Stimulated activated CD8-positive, alpha-beta memory T cell treated with anti-CD3 and anti-CD28 coated beads, Interleukin-4, amount 100 ng/mL, for 24 hours (primary cell): ENCODE results near the gene ERG.

Experiments used
- DNase-seq: peaks from one replicate; pipeline ENCODE4 v3.0.0-alpha.2; 2020; ENCODE audit warnings: low read depth

ERG gene

GRCh38 chr21:38433471-38433870 is 64.8 kb downstream of the ERG start:
- no peak for DNase-seq

- no peak for DNase-seq
These were observed 67.8 kb downstream of the ERG start for GRCh38 chr21:38430401-38430984.

- no peak for DNase-seq
These were observed 69.3 kb downstream of the ERG start for GRCh38 chr21:38429011-38429410.

GRCh38 chr21:38428211-38428610 is 70.1 kb downstream of the ERG start:
- DNase-seq: no peak

GRCh38 chr21:38424305-38425019 is 73.8 kb downstream of the ERG start:
- no peak for DNase-seq

GRCh38 chr21:38422082-38422481 is 76.2 kb downstream of the ERG start:
- no peak for DNase-seq

- no peak for DNase-seq
These were observed 78.1 kb downstream of the ERG start for GRCh38 chr21:38420140-38420539.

GRCh38 chr21:38417726-38418125 is 80.6 kb downstream of the ERG start:
- no peak for DNase-seq

GRCh38 chr21:38416791-38417190 is 81.5 kb downstream of the ERG start:
- DNase-seq: no peak

- no peak for DNase-seq
These were observed 84.2 kb downstream of the ERG start for GRCh38 chr21:38413958-38414548.

- no peak for DNase-seq
These were observed 87.8 kb downstream of the ERG start for GRCh38 chr21:38410466-38410865.

GRCh38 chr21:38409907-38410306 is 88.4 kb downstream of the ERG start:
- no peak for DNase-seq

GRCh38 chr21:38404177-38404576 is 94.1 kb downstream of the ERG start:
- DNase-seq: no peak

GRCh38 chr21:38402795-38403194 is 95.5 kb downstream of the ERG start:
- DNase-seq: no peak

GRCh38 chr21:38402291-38402690 is 96.0 kb downstream of the ERG start:
- DNase-seq: no peak

GRCh38 chr21:38401191-38401926 is 96.9 kb downstream of the ERG start:
- DNase-seq: no peak

- DNase-seq: no peak
These were observed 97.9 kb downstream of the ERG start for GRCh38 chr21:38400195-38400919.

- no peak for DNase-seq
These were observed 99.2 kb downstream of the ERG start for GRCh38 chr21:38399103-38399502.

- no peak for DNase-seq
These were observed 102.0 kb downstream of the ERG start for GRCh38 chr21:38396325-38396724.

- DNase-seq: no peak
These were observed 102.7 kb downstream of the ERG start for GRCh38 chr21:38395581-38395980.

GRCh38 chr21:38392661-38393060 is 105.6 kb downstream of the ERG start:
- no peak for DNase-seq

- DNase-seq: no peak
These were observed 108.4 kb downstream of the ERG start for GRCh38 chr21:38389896-38390295.
